ENCODE data around the gene MRPL54.

Gene MRPL54

GRCh38 chr19:3768015-3768747, 5.7 kb downstream of the MRPL54 start:
- Histone ChIP-seq H3K4me1 (ENCODE audit: control insufficient read depth in 1 of 2, insufficient read depth in 2 of 2, low read length in 2 of 2) (peaks cover 0 to 4% of the 10 kb centered on the region in 2 donors), H3K9ac (ENCODE audit: low read depth in 1 of 2, low read length in 2 of 2) (no peak overlapping the region), H3K27me3 (ENCODE audit: control insufficient read depth in 1 of 2, insufficient read depth in 2 of 2, low read length in 2 of 2) (no peaks in the 10 kb centered on the region), H3K27ac (ENCODE audit: low read depth, low read length) (no peak overlapping the region), H3K36me3 (ENCODE audit: control insufficient read depth in 1 of 2, insufficient read depth in 2 of 2, low read length in 2 of 2) (peaks cover 18 to 30% of the 10 kb centered on the region in 2 donors), H3K9me3 (ENCODE audit: control insufficient read depth in 1 of 2, low read length in 2 of 2) (no peaks in the 10 kb centered on the region), H3K4me3 (ENCODE audit: low read depth in 1 of 2, low read length in 2 of 2) (no peak overlapping the region)

- Histone ChIP-seq H3K27ac (ENCODE audit: low read depth, low read length) (no peak overlapping the region), H3K9ac (ENCODE audit: low read depth in 1 of 2, low read length in 2 of 2) (no peak overlapping the region), H3K4me3 (ENCODE audit: low read depth in 1 of 2, low read length in 2 of 2) (no peak overlapping the region), H3K36me3 (ENCODE audit: control insufficient read depth in 1 of 2, insufficient read depth in 2 of 2, low read length in 2 of 2) (peaks cover 18 to 30% of the 10 kb centered on the region in 2 donors), H3K9me3 (ENCODE audit: control insufficient read depth in 1 of 2, low read length in 2 of 2) (no peaks in the 10 kb centered on the region), H3K27me3 (ENCODE audit: control insufficient read depth in 1 of 2, insufficient read depth in 2 of 2, low read length in 2 of 2) (no peaks in the 10 kb centered on the region), H3K4me1 (ENCODE audit: control insufficient read depth in 1 of 2, insufficient read depth in 2 of 2, low read length in 2 of 2) (no peaks in the 10 kb centered on the region)
These were observed 6.2 kb downstream of the MRPL54 start for GRCh38 chr19:3768748-3769099.

GRCh38 chr19:3769494-3769893, 7.0 kb downstream of the MRPL54 start:
- Histone ChIP-seq H3K36me3 (ENCODE audit: control insufficient read depth in 1 of 2, insufficient read depth in 2 of 2, low read length in 2 of 2) (peaks cover 18 to 30% of the 10 kb centered on the region in 2 donors), H3K27me3 (ENCODE audit: control insufficient read depth in 1 of 2, insufficient read depth in 2 of 2, low read length in 2 of 2) (no peaks in the 10 kb centered on the region), H3K9me3 (ENCODE audit: control insufficient read depth in 1 of 2, low read length in 2 of 2) (no peaks in the 10 kb centered on the region), H3K27ac (ENCODE audit: low read depth, low read length) (no peak overlapping the region), H3K4me3 (ENCODE audit: low read depth in 1 of 2, low read length in 2 of 2) (no peak overlapping the region), H3K4me1 (ENCODE audit: control insufficient read depth in 1 of 2, insufficient read depth in 2 of 2, low read length in 2 of 2) (no peaks in the 10 kb centered on the region), H3K9ac (ENCODE audit: low read depth in 1 of 2, low read length in 2 of 2) (no peak overlapping the region)

GRCh38 chr19:3770136-3770999, 7.9 kb downstream of the MRPL54 start:
- Histone ChIP-seq H3K27me3 (ENCODE audit: control insufficient read depth in 1 of 2, insufficient read depth in 2 of 2, low read length in 2 of 2) (no peaks in the 10 kb centered on the region), H3K4me3 (ENCODE audit: low read depth in 1 of 2, low read length in 2 of 2) (no peak overlapping the region), H3K4me1 (ENCODE audit: control insufficient read depth in 1 of 2, insufficient read depth in 2 of 2, low read length in 2 of 2) (no peaks in the 10 kb centered on the region), H3K36me3 (ENCODE audit: control insufficient read depth in 1 of 2, insufficient read depth in 2 of 2, low read length in 2 of 2) (peaks cover 15 to 25% of the 10 kb centered on the region in 2 donors), H3K9me3 (ENCODE audit: control insufficient read depth in 1 of 2, low read length in 2 of 2) (no peaks in the 10 kb centered on the region), H3K9ac (ENCODE audit: low read depth in 1 of 2, low read length in 2 of 2) (no peak overlapping the region), H3K27ac (ENCODE audit: low read depth, low read length) (no peak overlapping the region)

- Histone ChIP-seq H3K4me3 (ENCODE audit: low read depth in 1 of 2, low read length in 2 of 2) (no peak overlapping the region), H3K4me1 (ENCODE audit: control insufficient read depth in 1 of 2, insufficient read depth in 2 of 2, low read length in 2 of 2) (no peaks in the 10 kb centered on the region), H3K9me3 (ENCODE audit: control insufficient read depth in 1 of 2, low read length in 2 of 2) (no peaks in the 10 kb centered on the region), H3K36me3 (ENCODE audit: control insufficient read depth in 1 of 2, insufficient read depth in 2 of 2, low read length in 2 of 2) (peaks cover 14 to 24% of the 10 kb centered on the region in 2 donors), H3K27me3 (ENCODE audit: control insufficient read depth in 1 of 2, insufficient read depth in 2 of 2, low read length in 2 of 2) (no peaks in the 10 kb centered on the region), H3K9ac (ENCODE audit: low read depth in 1 of 2, low read length in 2 of 2) (no peak overlapping the region), H3K27ac (ENCODE audit: low read depth, low read length) (no peak overlapping the region)
These were observed 8.8 kb downstream of the MRPL54 start for GRCh38 chr19:3771000-3771905.

- Histone ChIP-seq H3K9me3 (ENCODE audit: control insufficient read depth in 1 of 2, low read length in 2 of 2) (no peaks in the 10 kb centered on the region), H3K27ac (ENCODE audit: low read depth, low read length) (no peak within 1 kb of the TSS), H3K9ac (ENCODE audit: low read depth in 1 of 2, low read length in 2 of 2) (no peak within 1 kb of the TSS), H3K4me3 (ENCODE audit: low read depth in 1 of 2, low read length in 2 of 2) (no peak within 1 kb of the TSS), H3K27me3 (ENCODE audit: control insufficient read depth in 1 of 2, insufficient read depth in 2 of 2, low read length in 2 of 2) (no peaks in the 10 kb centered on the region), H3K4me1 (ENCODE audit: control insufficient read depth in 1 of 2, insufficient read depth in 2 of 2, low read length in 2 of 2) (no peaks in the 10 kb centered on the region), H3K36me3 (ENCODE audit: control insufficient read depth in 1 of 2, insufficient read depth in 2 of 2, low read length in 2 of 2) (peaks cover 10 to 17% of the 10 kb centered on the region in 2 donors)
These were observed 9.5 kb downstream of the MRPL54 start, which contains the start of gene RAX2 for GRCh38 chr19:3771906-3772455. RAX2 (minus strand) TSS chr19:3772228; CDS start chr19:3771742, 486 bp downstream.

GRCh38 chr19:3773814-3774515, 11.5 kb downstream of the MRPL54 start:
- Histone ChIP-seq H3K27me3 (ENCODE audit: control insufficient read depth in 1 of 2, insufficient read depth in 2 of 2, low read length in 2 of 2) (no peaks in the 10 kb centered on the region), H3K9me3 (ENCODE audit: control insufficient read depth in 1 of 2, low read length in 2 of 2) (no peaks in the 10 kb centered on the region), H3K4me3 (ENCODE audit: low read depth in 1 of 2, low read length in 2 of 2) (no peak overlapping the region), H3K4me1 (ENCODE audit: control insufficient read depth in 1 of 2, insufficient read depth in 2 of 2, low read length in 2 of 2) (no peaks in the 10 kb centered on the region), H3K36me3 (ENCODE audit: control insufficient read depth in 1 of 2, insufficient read depth in 2 of 2, low read length in 2 of 2) (peaks cover 0 to 4% of the 10 kb centered on the region in 2 donors), H3K27ac (ENCODE audit: low read depth, low read length) (no peak overlapping the region), H3K9ac (ENCODE audit: low read depth in 1 of 2, low read length in 2 of 2) (no peak overlapping the region)

GRCh38 chr19:3774621-3775373, 12.3 kb downstream of the MRPL54 start:
- Histone ChIP-seq H3K9ac (ENCODE audit: low read depth in 1 of 2, low read length in 2 of 2) (no peak overlapping the region), H3K4me3 (ENCODE audit: low read depth in 1 of 2, low read length in 2 of 2) (no peak overlapping the region), H3K4me1 (ENCODE audit: control insufficient read depth in 1 of 2, insufficient read depth in 2 of 2, low read length in 2 of 2) (no peaks in the 10 kb centered on the region), H3K27me3 (ENCODE audit: control insufficient read depth in 1 of 2, insufficient read depth in 2 of 2, low read length in 2 of 2) (no peaks in the 10 kb centered on the region), H3K9me3 (ENCODE audit: control insufficient read depth in 1 of 2, low read length in 2 of 2) (no peaks in the 10 kb centered on the region), H3K36me3 (ENCODE audit: control insufficient read depth in 1 of 2, insufficient read depth in 2 of 2, low read length in 2 of 2) (no peaks in the 10 kb centered on the region), H3K27ac (ENCODE audit: low read depth, low read length) (no peak overlapping the region)

- Histone ChIP-seq H3K27ac (ENCODE audit: low read depth, low read length) (no peak overlapping the region), H3K4me1 (ENCODE audit: control insufficient read depth in 1 of 2, insufficient read depth in 2 of 2, low read length in 2 of 2) (no peaks in the 10 kb centered on the region), H3K9ac (ENCODE audit: low read depth in 1 of 2, low read length in 2 of 2) (no peak overlapping the region), H3K9me3 (ENCODE audit: control insufficient read depth in 1 of 2, low read length in 2 of 2) (no peaks in the 10 kb centered on the region), H3K4me3 (ENCODE audit: low read depth in 1 of 2, low read length in 2 of 2) (no peak overlapping the region), H3K27me3 (ENCODE audit: control insufficient read depth in 1 of 2, insufficient read depth in 2 of 2, low read length in 2 of 2) (no peaks in the 10 kb centered on the region), H3K36me3 (ENCODE audit: control insufficient read depth in 1 of 2, insufficient read depth in 2 of 2, low read length in 2 of 2) (no peaks in the 10 kb centered on the region)
These were observed 12.9 kb downstream of the MRPL54 start for GRCh38 chr19:3775374-3775711.
